ENCODE measurements around the gene CFAP92. TPM values are rescaled to one million over a fixed set of nuclear protein-coding genes. Genes with fewer than 3 reads are reported as not detected.
"Not testable (repeated sequence)": the region's sequence is repeated elsewhere in the genome, so short reads cannot be mapped to it uniquely, and the experiment has no call there.

Gene CFAP92
- total RNA-seq, 1 donor: 0.63 TPM

GRCh38 chr3:128929364-128929763 lies 64.5 kb downstream of the CFAP92 start:
- Histone ChIP-seq H3K9me3 (ENCODE audit: low read depth, low read length) (no peaks in the 10 kb centered on the region), H3K4me1 (ENCODE audit: insufficient read depth, low read length) (no peaks in the 10 kb centered on the region), H3K27me3 (ENCODE audit: insufficient read depth, low read length) (no peaks in the 10 kb centered on the region), H3K4me3 (ENCODE audit: low read length) (no peak overlapping the region)

DNA sequence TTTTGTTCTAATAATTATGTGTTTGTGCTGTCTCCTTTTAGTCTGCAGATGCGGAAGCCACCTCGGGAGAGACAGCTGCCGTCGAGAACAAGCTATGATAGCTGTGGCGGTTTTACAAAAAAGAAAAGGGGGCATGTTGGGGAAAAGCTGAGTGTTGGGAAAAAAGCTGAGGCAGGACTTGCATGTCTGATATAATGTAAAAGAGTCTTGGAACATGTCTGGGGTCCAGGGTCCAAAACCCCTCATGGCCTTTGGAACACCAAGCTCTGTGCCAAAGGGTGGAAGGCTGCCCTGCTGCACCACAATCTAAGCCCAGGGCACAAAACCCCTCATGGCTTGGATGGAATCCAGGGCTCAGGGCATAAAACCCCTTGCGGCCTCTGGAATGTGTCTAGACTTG lies 69.9 kb downstream of the CFAP92 start:
- H3K9me3 ChIP-seq (ENCODE audit: low read depth, low read length); H3K4me3 ChIP-seq (ENCODE audit: low read length); H3K27me3 ChIP-seq (ENCODE audit: insufficient read depth, low read length): not testable (repeated sequence)
- H3K4me1 ChIP-seq (ENCODE audit: insufficient read depth, low read length): peaks cover 15% of the 10 kb centered on the region

DNA sequence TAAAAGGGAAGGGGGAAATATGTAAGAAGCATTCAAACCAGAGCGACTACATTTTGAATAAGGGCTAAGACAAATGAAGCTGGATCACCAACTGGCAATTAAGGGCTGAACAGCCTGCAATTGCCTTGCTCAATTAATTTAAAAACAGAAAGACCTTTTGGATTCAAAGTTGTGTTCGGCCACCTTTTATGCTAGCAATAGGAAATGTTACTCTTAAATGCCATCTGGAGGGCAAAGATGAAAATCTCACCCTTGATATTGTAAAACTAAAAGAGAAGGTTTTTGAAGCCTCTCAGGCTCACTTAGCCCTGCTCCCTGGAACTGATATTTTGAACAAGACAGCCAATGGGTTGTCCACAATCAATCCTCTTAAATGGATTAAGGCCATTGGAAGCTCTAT lies 70.3 kb downstream of the CFAP92 start:
- H3K27me3 ChIP-seq (ENCODE audit: insufficient read depth, low read length): no peaks in the 10 kb centered on the region
- H3K4me1 ChIP-seq (ENCODE audit: insufficient read depth, low read length): peaks cover 15% of the 10 kb centered on the region
- H3K9me3 ChIP-seq (ENCODE audit: low read depth, low read length): no peaks in the 10 kb centered on the region
- H3K4me3 ChIP-seq (ENCODE audit: low read length): no peak overlapping the region

DNA sequence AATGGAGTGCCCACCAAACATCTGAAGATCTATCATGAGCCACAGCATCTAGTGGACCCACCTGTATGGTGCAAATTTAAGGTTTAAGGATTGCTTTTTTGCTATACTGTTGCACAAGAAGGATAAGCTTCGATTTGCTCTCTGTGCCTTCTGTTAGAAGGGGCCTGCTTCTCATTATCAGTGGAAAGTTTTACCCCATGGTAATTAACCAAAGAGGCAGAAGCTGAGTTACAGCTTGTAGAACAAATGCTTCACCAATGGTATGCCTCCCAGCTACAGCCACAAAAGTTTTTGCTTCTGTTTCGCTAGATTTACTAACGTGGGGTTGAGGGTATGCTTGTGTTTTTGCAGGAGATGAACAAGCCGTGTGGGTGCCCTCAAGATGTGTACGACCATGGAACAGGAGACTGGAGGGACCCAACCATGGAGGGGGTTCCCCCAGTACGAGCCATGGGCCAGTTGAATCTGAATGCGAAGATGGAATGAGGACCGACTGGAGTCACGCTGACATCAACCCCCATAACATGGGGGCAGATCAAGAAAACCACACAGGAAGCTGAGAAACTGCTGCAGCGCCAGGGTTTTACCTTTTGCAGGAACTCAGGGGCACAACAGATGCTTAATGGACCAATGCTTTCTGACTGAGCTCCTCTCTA lies 70.9 kb downstream of the CFAP92 start:
- H3K4me3 ChIP-seq (ENCODE audit: low read length): no peak overlapping the region
- H3K9me3 ChIP-seq (ENCODE audit: low read depth, low read length): no peaks in the 10 kb centered on the region

GRCh38 chr3:128919988-128920387 lies 73.9 kb downstream of the CFAP92 start:
- H3K27me3 ChIP-seq (ENCODE audit: insufficient read depth, low read length): no peaks in the 10 kb centered on the region
- H3K4me3 ChIP-seq (ENCODE audit: low read length): no peak overlapping the region
- no peaks in the 10 kb centered on the region for H3K9me3 ChIP-seq (ENCODE audit: low read depth, low read length)
- H3K4me1 ChIP-seq (ENCODE audit: insufficient read depth, low read length): peaks cover 15% of the 10 kb centered on the region

More for the DNA sequence above, 70.9 kb downstream of the CFAP92 start:
- H3K4me1 ChIP-seq (ENCODE audit: insufficient read depth, low read length): peaks cover 15% of the 10 kb centered on the region
- H3K27me3 ChIP-seq (ENCODE audit: insufficient read depth, low read length): no peaks in the 10 kb centered on the region

DNA sequence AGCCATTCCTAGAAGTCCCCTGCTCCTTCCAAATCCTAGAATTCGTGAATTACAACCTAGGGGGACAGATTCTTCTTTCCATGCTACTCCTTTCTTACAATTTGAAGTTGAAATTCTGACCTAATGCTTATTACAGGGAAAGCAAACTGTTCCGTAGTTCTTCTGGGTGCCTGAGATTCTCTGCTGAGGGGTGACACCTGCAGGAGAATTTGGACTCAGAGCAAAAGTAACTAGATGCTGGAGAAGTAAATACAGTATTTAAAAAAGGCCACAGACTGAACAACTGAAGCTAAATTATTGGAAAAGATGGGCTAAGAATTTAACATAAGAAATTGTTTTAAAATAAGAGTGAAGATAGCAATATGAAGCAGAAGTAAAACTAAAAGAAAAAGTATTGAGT lies 76.6 kb downstream of the CFAP92 start:
- no peaks in the 10 kb centered on the region for H3K9me3 ChIP-seq (ENCODE audit: low read depth, low read length)
- no peaks in the 10 kb centered on the region for H3K27me3 ChIP-seq (ENCODE audit: insufficient read depth, low read length)
- H3K4me1 ChIP-seq (ENCODE audit: insufficient read depth, low read length): no peaks in the 10 kb centered on the region
- H3K4me3 ChIP-seq (ENCODE audit: low read length): no peak overlapping the region

GRCh38 chr3:128914966-128915645 lies 78.8 kb downstream of the CFAP92 start:
- H3K4me3 ChIP-seq (ENCODE audit: low read length): no peak overlapping the region
- H3K27me3 ChIP-seq (ENCODE audit: insufficient read depth, low read length): no peaks in the 10 kb centered on the region
- no peaks in the 10 kb centered on the region for H3K9me3 ChIP-seq (ENCODE audit: low read depth, low read length)
- no peaks in the 10 kb centered on the region for H3K4me1 ChIP-seq (ENCODE audit: insufficient read depth, low read length)

DNA sequence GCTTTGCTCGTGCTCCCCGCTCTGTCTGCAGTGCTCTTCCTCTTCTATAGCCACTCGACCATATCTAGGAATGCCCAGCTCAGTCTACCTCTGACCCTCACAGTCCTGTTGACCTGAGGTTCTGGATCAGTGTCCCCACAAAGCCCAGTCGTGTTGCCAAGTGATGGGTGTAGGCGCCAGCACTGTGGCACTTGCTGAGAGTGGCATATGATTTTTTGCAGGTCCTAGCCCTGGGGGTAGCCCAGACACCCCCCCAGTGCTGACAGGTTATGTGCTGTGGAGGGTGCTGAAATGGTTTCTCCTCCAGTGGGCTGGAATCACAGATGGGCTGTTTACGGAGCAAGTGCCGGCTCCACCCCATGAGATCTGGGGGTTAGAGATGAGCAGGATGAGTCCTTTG lies 82.0 kb downstream of the CFAP92 start:
- H3K4me1 ChIP-seq (ENCODE audit: insufficient read depth, low read length): no peaks in the 10 kb centered on the region
- H3K4me3 ChIP-seq (ENCODE audit: low read length): no peak overlapping the region
- no peaks in the 10 kb centered on the region for H3K9me3 ChIP-seq (ENCODE audit: low read depth, low read length)
- H3K27me3 ChIP-seq (ENCODE audit: insufficient read depth, low read length): no peaks in the 10 kb centered on the region

- H3K4me1 ChIP-seq (ENCODE audit: insufficient read depth, low read length): no peaks in the 10 kb centered on the region
- no peaks in the 10 kb centered on the region for H3K9me3 ChIP-seq (ENCODE audit: low read depth, low read length)
- no peak overlapping the region for H3K4me3 ChIP-seq (ENCODE audit: low read length)
- no peaks in the 10 kb centered on the region for H3K27me3 ChIP-seq (ENCODE audit: insufficient read depth, low read length)
These were observed 83.9 kb downstream of the CFAP92 start for GRCh38 chr3:128910006-128910405.

GRCh38 chr3:128908951-128909350 lies 84.9 kb downstream of the CFAP92 start:
- H3K4me3 ChIP-seq (ENCODE audit: low read length): no peak overlapping the region
- no peaks in the 10 kb centered on the region for H3K4me1 ChIP-seq (ENCODE audit: insufficient read depth, low read length)
- no peaks in the 10 kb centered on the region for H3K9me3 ChIP-seq (ENCODE audit: low read depth, low read length)
- no peaks in the 10 kb centered on the region for H3K27me3 ChIP-seq (ENCODE audit: insufficient read depth, low read length)

DNA sequence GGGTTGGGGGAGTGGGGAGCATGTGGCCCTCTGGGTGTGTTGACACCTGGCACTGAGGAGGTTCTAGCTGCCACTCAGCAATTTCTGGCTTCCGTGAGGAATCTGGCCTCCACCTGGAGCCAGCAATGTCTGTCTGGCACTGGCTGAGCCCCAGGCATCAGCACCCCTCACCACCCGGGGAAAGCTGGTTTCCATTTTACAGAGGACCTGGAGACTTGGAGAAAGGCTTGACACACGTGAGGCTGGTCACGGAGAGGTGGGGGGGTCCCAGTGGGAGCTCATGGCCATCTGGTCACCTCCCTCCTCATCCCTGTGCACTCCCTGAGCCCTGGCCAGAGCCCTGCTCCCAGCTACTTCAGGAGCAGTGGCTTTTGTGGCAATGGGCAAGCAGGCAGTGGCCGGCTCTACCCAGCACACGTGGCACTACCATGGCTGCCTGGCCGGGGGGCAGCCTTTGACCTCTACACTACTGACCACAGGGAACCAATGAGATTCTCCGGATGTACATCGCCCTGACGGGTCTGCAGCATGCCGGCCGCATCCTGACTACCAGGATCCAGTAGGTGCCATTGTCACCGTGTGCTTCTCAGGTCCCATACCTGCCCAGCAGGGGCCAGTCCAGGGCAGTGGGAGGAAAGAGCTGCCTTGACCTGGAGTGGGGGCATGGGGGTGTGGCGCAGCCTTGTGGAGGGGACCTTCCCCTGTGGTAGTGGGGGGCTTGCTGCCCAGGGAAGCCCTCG lies 86.0 kb downstream of the CFAP92 start:
- H3K4me1 ChIP-seq (ENCODE audit: insufficient read depth, low read length): no peaks in the 10 kb centered on the region
- H3K4me3 ChIP-seq (ENCODE audit: low read length): no peak overlapping the region
- H3K9me3 ChIP-seq (ENCODE audit: low read depth, low read length): no peaks in the 10 kb centered on the region
- H3K27me3 ChIP-seq (ENCODE audit: insufficient read depth, low read length): no peaks in the 10 kb centered on the region

DNA sequence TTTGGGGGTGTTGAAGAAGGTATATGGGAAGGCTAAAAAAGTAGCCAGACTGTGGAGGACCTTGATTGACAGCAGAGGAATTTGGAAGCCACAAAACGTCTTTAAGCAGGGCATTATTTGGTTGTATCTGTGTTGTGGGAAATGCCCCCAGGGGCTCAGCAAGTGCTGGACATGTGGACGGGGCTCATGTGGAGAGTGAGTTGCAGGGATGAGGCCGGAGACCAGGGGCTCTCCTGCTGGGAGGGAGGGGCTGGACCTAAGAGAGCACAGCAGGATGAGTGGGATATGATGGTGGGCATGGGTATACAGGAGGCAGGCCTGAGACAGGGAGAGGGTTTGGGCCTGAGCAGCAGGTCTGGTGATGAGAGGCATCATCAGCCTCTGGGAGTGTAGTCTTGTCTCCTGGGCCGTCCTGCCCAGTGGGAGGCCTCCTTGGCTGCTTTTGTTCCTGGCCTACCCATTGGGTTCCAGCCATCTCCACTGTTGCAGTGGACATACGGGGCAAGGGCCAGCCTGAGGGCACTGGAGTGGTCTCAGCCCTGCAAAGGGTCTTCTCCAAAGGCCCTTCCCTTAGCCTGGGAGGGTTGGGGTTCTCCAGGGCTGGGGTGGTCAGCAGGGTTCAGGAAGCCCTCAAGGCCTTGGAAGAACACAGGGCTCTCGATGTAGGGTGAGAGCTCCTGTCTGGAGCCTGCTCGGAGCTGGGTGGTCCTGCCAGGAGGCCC lies 86.9 kb downstream of the CFAP92 start:
- no peaks in the 10 kb centered on the region for H3K4me1 ChIP-seq (ENCODE audit: insufficient read depth, low read length)
- no peaks in the 10 kb centered on the region for H3K9me3 ChIP-seq (ENCODE audit: low read depth, low read length)
- no peak overlapping the region for H3K4me3 ChIP-seq (ENCODE audit: low read length)
- H3K27me3 ChIP-seq (ENCODE audit: insufficient read depth, low read length): no peaks in the 10 kb centered on the region

DNA sequence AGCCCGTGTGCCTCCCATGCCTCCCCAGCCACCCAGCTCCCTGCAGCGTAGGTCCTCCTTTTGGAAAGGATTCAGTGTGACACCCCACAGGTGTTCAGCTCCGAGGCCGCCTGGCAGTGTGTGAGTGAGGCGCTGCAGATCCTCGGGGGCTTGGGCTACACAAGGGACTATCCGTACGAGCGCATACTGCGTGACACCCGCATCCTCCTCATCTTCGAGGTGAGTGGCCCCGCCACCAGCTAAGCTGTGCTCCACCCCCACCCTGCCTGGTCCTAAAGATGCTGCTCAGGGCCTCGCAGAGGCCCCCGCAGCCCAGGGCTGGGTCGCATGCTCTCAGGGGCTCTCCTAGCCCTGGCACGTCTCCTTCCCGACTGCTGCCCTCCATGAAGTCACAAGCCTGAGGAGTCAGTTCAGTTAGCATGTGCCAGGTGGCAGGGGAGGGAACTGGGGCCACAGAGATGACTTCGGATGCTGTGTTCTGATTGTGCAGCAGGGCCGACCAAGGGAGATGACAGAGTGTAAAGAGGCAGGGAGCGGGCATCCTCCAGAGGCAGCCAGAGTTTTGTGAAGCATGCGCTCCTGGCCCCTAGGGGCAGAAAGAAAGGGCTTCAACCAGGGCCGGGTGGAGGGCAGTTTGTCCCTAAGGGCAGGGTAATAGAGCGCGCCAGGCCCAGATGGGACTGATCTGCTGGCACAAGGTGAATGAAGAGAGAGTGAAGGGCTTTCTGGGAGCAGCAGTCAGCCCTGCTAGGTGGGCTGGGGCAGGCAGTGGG lies 87.7 kb downstream of the CFAP92 start:
- Histone ChIP-seq H3K9me3 (ENCODE audit: low read depth, low read length) (no peaks in the 10 kb centered on the region), H3K4me3 (ENCODE audit: low read length) (no peak overlapping the region), H3K27me3 (ENCODE audit: insufficient read depth, low read length) (no peaks in the 10 kb centered on the region), H3K4me1 (ENCODE audit: insufficient read depth, low read length) (no peaks in the 10 kb centered on the region)

- Histone ChIP-seq H3K4me1 (ENCODE audit: insufficient read depth, low read length) (no peaks in the 10 kb centered on the region), H3K9me3 (ENCODE audit: low read depth, low read length) (no peaks in the 10 kb centered on the region), H3K4me3 (ENCODE audit: low read length) (no peak overlapping the region), H3K27me3 (ENCODE audit: insufficient read depth, low read length) (no peaks in the 10 kb centered on the region)
These were observed 90.4 kb downstream of the CFAP92 start for GRCh38 chr3:128903501-128903900.

Data from mononuclear cell (primary cell).